Measurements from ENCODE around the gene PARP14. TPM values are rescaled to one million over a fixed set of nuclear protein-coding genes. Genes with fewer than 3 reads are reported as not detected.

PARP14 gene
- total RNA-seq, 4 donors from 2014 or later = 73.0 to 242 (median 92.5) TPM

DNA sequence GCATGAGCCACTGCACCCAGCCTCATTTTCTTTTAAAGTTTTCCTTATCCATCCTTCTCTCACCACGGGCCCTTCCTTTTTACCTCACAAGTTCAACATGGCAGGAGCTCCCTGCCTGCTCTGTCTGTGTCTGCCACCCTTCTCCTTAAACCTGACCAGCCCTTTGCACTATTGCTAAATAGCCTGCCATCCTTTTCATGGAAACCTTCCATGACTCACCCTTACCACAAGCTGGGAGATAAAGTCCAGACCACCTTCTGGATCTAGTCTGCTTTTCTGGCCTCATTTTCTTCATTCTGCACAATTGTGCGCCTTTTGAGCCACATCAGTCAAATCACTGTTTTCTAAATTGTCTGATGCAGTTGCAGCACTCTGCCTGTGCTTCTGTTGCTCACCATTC, 8.9 kb downstream of the PARP14 start:
- H3K9me3 ChIP-seq = no peaks in the 10 kb centered on the region
- H3K4me1 ChIP-seq = no peaks in the 10 kb centered on the region
- H3K4me3 ChIP-seq = no peak overlapping the region
- H3K27me3 ChIP-seq = no peaks in the 10 kb centered on the region
- H3K27ac ChIP-seq = peak overlapping the region in 1 of 4 donors; percentile 46
- TF ChIP-seq POLR2A (IDR thresholded peaks at IDR 0.05) = no peak
- TF ChIP-seq, protein P1, sequence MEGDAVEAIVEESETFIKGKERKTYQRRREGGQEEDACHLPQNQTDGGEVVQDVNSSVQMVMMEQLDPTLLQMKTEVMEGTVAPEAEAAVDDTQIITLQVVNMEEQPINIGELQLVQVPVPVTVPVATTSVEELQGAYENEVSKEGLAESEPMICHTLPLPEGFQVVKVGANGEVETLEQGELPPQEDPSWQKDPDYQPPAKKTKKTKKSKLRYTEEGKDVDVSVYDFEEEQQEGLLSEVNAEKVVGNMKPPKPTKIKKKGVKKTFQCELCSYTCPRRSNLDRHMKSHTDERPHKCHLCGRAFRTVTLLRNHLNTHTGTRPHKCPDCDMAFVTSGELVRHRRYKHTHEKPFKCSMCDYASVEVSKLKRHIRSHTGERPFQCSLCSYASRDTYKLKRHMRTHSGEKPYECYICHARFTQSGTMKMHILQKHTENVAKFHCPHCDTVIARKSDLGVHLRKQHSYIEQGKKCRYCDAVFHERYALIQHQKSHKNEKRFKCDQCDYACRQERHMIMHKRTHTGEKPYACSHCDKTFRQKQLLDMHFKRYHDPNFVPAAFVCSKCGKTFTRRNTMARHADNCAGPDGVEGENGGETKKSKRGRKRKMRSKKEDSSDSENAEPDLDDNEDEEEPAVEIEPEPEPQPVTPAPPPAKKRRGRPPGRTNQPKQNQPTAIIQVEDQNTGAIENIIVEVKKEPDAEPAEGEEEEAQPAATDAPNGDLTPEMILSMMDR (IDR thresholded peaks at IDR 0.05) = no peak
- no peak for DNase-seq
- H3K36me3 ChIP-seq = peaks cover 0 to 40% (median 0%) of the 10 kb centered on the region in 3 donors

DNA sequence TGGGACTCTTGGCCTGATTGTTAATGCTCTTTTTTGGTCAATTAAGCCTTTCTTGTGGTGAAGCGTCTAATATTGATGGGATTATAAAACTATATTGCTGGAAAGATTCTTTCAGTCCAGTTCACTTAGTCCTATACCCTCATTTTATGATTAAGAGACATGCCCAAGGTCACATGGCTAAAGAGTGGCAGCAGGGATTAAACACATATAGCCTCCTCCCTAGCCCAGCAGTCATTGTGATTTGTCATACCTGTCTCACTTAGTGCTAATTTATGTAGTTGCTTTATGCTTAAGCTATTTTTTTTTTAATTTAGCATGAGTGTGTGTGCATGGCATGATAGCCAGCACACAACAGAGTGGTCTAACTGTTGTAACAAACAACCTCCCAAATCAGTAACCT, 9.5 kb downstream of the PARP14 start:
- Histone ChIP-seq H3K27me3 (no peaks in the 10 kb centered on the region), H3K4me1 (no peaks in the 10 kb centered on the region), H3K36me3 (peaks cover 0 to 45% (median 0%) of the 10 kb centered on the region in 3 donors), H3K4me3 (no peak overlapping the region), H3K27ac (no peak overlapping the region), H3K9me3 (no peaks in the 10 kb centered on the region)
- DNase-seq = no peak
- TF ChIP-seq, protein P1 (IDR thresholded peaks at IDR 0.05) = no peak
- no peak for TF ChIP-seq POLR2A (IDR thresholded peaks at IDR 0.05)

DNA sequence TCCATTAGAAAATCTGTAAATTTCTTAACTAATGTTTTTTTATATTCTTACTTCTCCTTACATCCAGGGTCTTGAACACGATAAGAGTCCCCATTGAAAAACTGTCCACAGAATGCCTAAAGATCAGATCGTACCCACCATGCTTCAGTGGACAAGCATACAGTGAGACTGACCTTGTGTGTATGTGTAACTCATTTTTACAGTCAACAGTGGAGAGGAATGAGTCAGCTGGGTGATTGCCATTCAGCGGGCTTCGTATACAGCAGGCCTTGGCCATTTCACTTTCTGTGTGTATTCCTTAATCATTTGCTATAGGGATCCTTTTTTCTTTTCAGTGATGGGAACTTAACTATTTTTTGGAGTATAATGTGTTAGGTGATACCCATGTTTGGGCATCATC, 10.6 kb downstream of the PARP14 start:
- H3K36me3 ChIP-seq = peaks cover 0 to 54% (median 0%) of the 10 kb centered on the region in 3 donors

DNA sequence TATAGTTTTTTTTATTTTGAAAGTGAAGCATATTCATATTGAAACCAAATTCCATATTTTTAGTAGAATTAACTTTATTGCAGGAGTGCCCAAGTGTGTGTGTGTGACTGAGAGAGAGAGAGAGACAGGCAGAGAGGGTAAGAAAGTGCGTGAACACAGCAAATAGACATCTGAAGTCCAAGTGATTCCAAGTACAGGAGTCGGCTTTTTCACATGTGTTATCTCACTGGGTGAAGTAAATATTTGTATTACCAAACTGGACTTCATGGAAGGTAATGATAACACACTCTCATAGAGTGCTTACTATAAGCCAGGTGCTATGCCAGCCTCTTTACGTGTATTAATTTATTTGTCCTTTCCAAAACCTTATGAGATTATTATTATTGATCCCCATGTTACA, 12.0 kb downstream of the PARP14 start:
- Histone ChIP-seq H3K27me3 (no peaks in the 10 kb centered on the region), H3K9me3 (no peaks in the 10 kb centered on the region), H3K27ac (no peak overlapping the region), H3K4me1 (peaks cover 0 to under 1% (median 0%) of the 10 kb centered on the region in 4 donors), H3K4me3 (no peak overlapping the region), H3K36me3 (peaks cover 0 to 69% (median 0%) of the 10 kb centered on the region in 3 donors)
- no peak for DNase-seq
- TF ChIP-seq, protein P1 (IDR thresholded peaks at IDR 0.05) = no peak
- no peak for TF ChIP-seq POLR2A (IDR thresholded peaks at IDR 0.05)

More for the DNA sequence above, 10.6 kb downstream of the PARP14 start:
- no peak overlapping the region for H3K27ac ChIP-seq
- no peaks in the 10 kb centered on the region for H3K27me3 ChIP-seq
- H3K4me3 ChIP-seq = no peak overlapping the region
- TF ChIP-seq, protein P1 (IDR thresholded peaks at IDR 0.05) = no peak
- DNase-seq = no peak
- H3K9me3 ChIP-seq = no peaks in the 10 kb centered on the region
- H3K4me1 ChIP-seq = no peaks in the 10 kb centered on the region

DNA sequence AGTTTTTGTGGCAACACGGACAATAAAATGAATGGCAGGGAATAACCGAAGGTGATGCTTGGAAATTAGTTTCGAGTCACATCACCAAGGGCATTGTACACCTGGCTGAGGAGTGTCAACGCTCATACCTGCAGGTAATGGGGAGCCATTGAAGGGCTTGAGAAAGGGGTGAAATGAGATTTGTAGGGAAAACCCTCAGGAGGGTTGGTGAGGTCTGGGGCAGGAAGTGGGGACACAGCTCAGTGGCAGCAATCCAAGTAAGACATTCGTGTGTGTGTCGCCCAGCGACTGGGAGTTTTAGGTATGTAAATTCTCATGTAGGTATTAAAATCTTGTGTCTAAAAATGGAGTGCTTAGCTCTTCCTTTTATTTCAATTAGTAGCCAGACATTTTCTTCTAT, 14.3 kb downstream of the PARP14 start:
- peaks cover 0 to 6% (median 0%) of the 10 kb centered on the region in 4 donors for H3K4me1 ChIP-seq
- no peaks in the 10 kb centered on the region for H3K9me3 ChIP-seq
- peak overlapping the region in 1 of 4 donors; percentile 6 for H3K27ac ChIP-seq
- TF ChIP-seq, protein P1 (IDR thresholded peaks at IDR 0.05) = no peak
- TF ChIP-seq POLR2A (IDR thresholded peaks at IDR 0.05) = no peak
- peak in 2 of 3 donors; percentile 66 to 69 for DNase-seq
- H3K4me3 ChIP-seq = no peak overlapping the region
- no peaks in the 10 kb centered on the region for H3K27me3 ChIP-seq
- H3K36me3 ChIP-seq = peaks cover 0 to 88% (median 0%) of the 10 kb centered on the region in 3 donors

Measured in Peyer's patch (tissue), 4 donors.